HEK293T (cell line): ENCODE results near the gene ANKRD16.
"Not testable (repeated sequence)": the region's sequence is repeated elsewhere in the genome, so short reads cannot be mapped to it uniquely, and the experiment has no call there.

Experiments
- CTCF ChIA-PET: fragments of 350-600 bp; formaldehyde crosslinking; extraction: SDS; loops from one replicate; lab custom pipeline; 2021; ENCODE audit warnings: antibody characterized with exemption, inconsistent platforms; lab: Yijun Ruan, JAX
- POLR2A ChIA-PET: fragments of 350-600 bp; formaldehyde crosslinking; extraction: SDS; loops from one replicate; lab custom pipeline; 2020; ENCODE audit warnings: antibody characterized with exemption, inconsistent platforms; lab: Yijun Ruan, JAX
- DNase-seq: peaks from one replicate; pipeline ENCODE4 v3.0.0; 2012; ENCODE audit warnings: mixed read lengths; ENCODE audit errors: extremely low spot score
- ARNT ChIP-seq: fragments of 450-650 bp; IDR thresholded peaks from 2 replicates; pipeline ENCODE4 v1.6.1; 2017; ENCODE audit warnings: mild to moderate bottlenecking
- BHLHE40 ChIP-seq: fragments of 450-650 bp; IDR thresholded peaks from 2 replicates; pipeline ENCODE4 v1.6.1; 2016; ENCODE audit warnings: mild to moderate bottlenecking, moderate library complexity, borderline replicate concordance
- CTBP1 ChIP-seq: fragments of 450-650 bp; IDR thresholded peaks from 2 replicates; pipeline ENCODE4 v1.6.1; 2016; ENCODE audit warnings: borderline replicate concordance
- ELF4 ChIP-seq: fragments of 450-650 bp; IDR thresholded peaks from 2 replicates; pipeline ENCODE4 v1.6.1; 2017; ENCODE audit warnings: antibody characterized with exemption
- FOXA1 ChIP-seq: fragments of 450-650 bp; IDR thresholded peaks from 2 replicates; pipeline ENCODE4 v1.6.1; 2016; ENCODE audit warnings: mild to moderate bottlenecking
- FOXK2 ChIP-seq: fragments of 450-650 bp; IDR thresholded peaks from 2 replicates; pipeline ENCODE4 v1.6.1; 2016; ENCODE audit warnings: mild to moderate bottlenecking
- FOXM1 ChIP-seq: fragments of 450-650 bp; IDR thresholded peaks from 2 replicates; pipeline ENCODE4 v1.6.1; 2017; ENCODE audit warnings: mild to moderate bottlenecking, borderline replicate concordance
- HDGF ChIP-seq: fragments of 450-650 bp; IDR thresholded peaks from 2 replicates; pipeline ENCODE4 v1.6.1; 2017; ENCODE audit warnings: antibody characterized with exemption, borderline replicate concordance
- L3MBTL2 ChIP-seq: fragments of 450-650 bp; conservative IDR thresholded peaks from 2 replicates; pipeline ENCODE4 v1.6.1; 2016; ENCODE audit warnings: mild to moderate bottlenecking
- LEF1 ChIP-seq: fragments of 450-650 bp; IDR thresholded peaks from 2 replicates; pipeline ENCODE4 v1.6.1; 2017; ENCODE audit warnings: mild to moderate bottlenecking, borderline replicate concordance
- NFRKB ChIP-seq: fragments of 450-650 bp; IDR thresholded peaks from 2 replicates; pipeline ENCODE4 v1.6.1; 2016; ENCODE audit warnings: mild to moderate bottlenecking, moderate library complexity
- PKNOX1 ChIP-seq: fragments of 450-650 bp; IDR thresholded peaks from 2 replicates; pipeline ENCODE4 v1.6.1; 2016
- SP1 ChIP-seq: fragments of 450-650 bp; IDR thresholded peaks from 2 replicates; pipeline ENCODE4 v1.6.1; 2017
- SUZ12 ChIP-seq: fragments of 450-650 bp; IDR thresholded peaks from 2 replicates; pipeline ENCODE4 v1.6.1; 2016; ENCODE audit warnings: mild to moderate bottlenecking
- TARDBP ChIP-seq: fragments of 450-650 bp; IDR thresholded peaks from 2 replicates; pipeline ENCODE4 v1.6.1; 2016
- ZNF384 ChIP-seq: fragments of 450-650 bp; IDR thresholded peaks from 2 replicates; pipeline ENCODE4 v1.6.1; 2016

Gene ANKRD16

GRCh38 chr10:5829267-5829666 is 60.4 kb downstream of the ANKRD16 start:
- POLR2A ChIA-PET, result interaction anchor here (1.1 kb wide), 1 partner anchor 16 kb away, joined by 3 read pairs; the partner anchor contains the start of gene GDI2
- DNase-seq, result no peak
- TF ChIP-seq FOXA1 (no peak), TARDBP (no peak), LEF1 (no peak), L3MBTL2 (no peak), PKNOX1 (no peak), FOXK2 (no peak), ELF4 (no peak), CTBP1 (no peak), NFRKB (no peak), FOXM1 (no peak), SUZ12 (no peak), SP1 (no peak), HDGF (no peak)
- CTCF ChIA-PET, result no interaction called here

- TF ChIP-seq FOXM1, result no peak
- TF ChIP-seq CTBP1, result no peak
- TF ChIP-seq SUZ12, result no peak
- no peak for TF ChIP-seq FOXA1
- POLR2A ChIA-PET, result interaction anchor here (1.1 kb wide), 1 partner anchor 15 kb away, joined by 3 read pairs; the partner anchor contains the start of gene GDI2
- CTCF ChIA-PET, result no interaction called here
- no peak for DNase-seq
Measured at GRCh38 chr10:5828725-5829124, 61.0 kb downstream of the ANKRD16 start.

GRCh38 chr10:5827841-5828240 is 61.9 kb downstream of the ANKRD16 start:
- no peak for DNase-seq
- ChIA-PET POLR2A (interaction anchor here (1.1 to 1.6 kb wide), 3 partner anchors 14 to 116 kb away, joined by 3 to 5 read pairs (median 3); partner anchors contain the start of gene GDI2), CTCF (no interaction called here)
- TF ChIP-seq PKNOX1 (no peak), TARDBP (no peak), L3MBTL2 (no peak)

- DNase-seq, CTCF ChIA-PET: not testable (repeated sequence)
- POLR2A ChIA-PET, result interaction anchor here (1.6 kb wide), 1 partner anchor 13 kb away, joined by 5 read pairs; the partner anchor contains the start of gene GDI2
Measured at GRCh38 chr10:5826511-5826910, 63.2 kb downstream of the ANKRD16 start.

- TF ChIP-seq LEF1 (no peak), BHLHE40 (no peak), SP1 (no peak)
- no peak for DNase-seq
Measured at GRCh38 chr10:5818894-5819293, 70.8 kb downstream of the ANKRD16 start.

GRCh38 chr10:5818048-5818331 is 71.7 kb downstream of the ANKRD16 start:
- ChIA-PET POLR2A (no interaction called here), CTCF (no interaction called here)
- TF ChIP-seq L3MBTL2 (no peak), NFRKB (no peak), SUZ12 (no peak), ELF4 (no peak), PKNOX1 (no peak), ZNF384 (no peak), FOXA1 (no peak), TARDBP (no peak), SP1 (no peak), BHLHE40 (no peak), CTBP1 (no peak), LEF1 (no peak), ARNT (no peak), FOXM1 (no peak), HDGF (no peak), FOXK2 (no peak)
- no peak for DNase-seq

More at GRCh38 chr10:5818894-5819293, 70.8 kb downstream of the ANKRD16 start:
- ChIA-PET CTCF (interaction anchor here (0.8 kb wide), 1 partner anchor 21 kb away, joined by 7 read pairs; no protein-coding TSS in a partner anchor), POLR2A (no interaction called here)

- no peak for DNase-seq
- TF ChIP-seq ARNT, result no peak
- no peak for TF ChIP-seq LEF1
- TF ChIP-seq ZNF384, result no peak
- ChIA-PET POLR2A (no interaction called here), CTCF (no interaction called here)
Measured at GRCh38 chr10:5817322-5818047, 72.2 kb downstream of the ANKRD16 start.
